ENCODE measurements around the gene CATSPER1. TPM values are rescaled to one million over a fixed set of nuclear protein-coding genes. Genes with fewer than 3 reads are reported as not detected.

Gene CATSPER1
- total and polyA plus RNA-seq, 12 donors, result 0.17 to 1.1 TPM; not detected in 10

DNA sequence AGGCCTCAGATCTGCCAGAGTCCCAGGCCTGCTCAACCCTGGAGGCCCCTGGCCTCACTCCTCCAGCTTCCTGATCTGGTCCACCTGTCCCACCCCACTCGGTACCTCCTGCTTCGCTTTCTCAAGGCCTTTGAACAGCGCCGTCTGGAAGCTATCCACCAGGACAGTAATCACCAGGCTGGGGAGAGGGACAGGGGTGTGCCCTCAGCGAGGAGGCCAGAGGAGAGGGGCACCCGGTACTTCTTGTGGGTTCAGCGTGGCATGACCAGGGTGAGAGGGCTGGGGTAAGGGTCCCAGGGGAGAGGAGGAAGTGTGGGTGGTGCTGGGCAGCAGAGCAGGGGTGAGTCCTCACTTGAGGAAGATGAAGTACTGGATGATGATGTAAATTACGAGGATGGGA, 6.1 kb downstream of the CATSPER1 start:
- DNase-seq (no peak), ATAC-seq (no peak)
- Histone ChIP-seq H3K27me3 (peaks cover 0 to 9% (median 7%) of the 10 kb centered on the region in 7 donors), H3K4me1 (peaks cover 5 to 26% (median 17%) of the 10 kb centered on the region in 9 donors), H3K36me3 (no peaks in the 10 kb centered on the region), H3K4me3 (peak overlapping the region in 1 of 10 donors; percentile 18), H3K27ac (no peak overlapping the region), H3K9me3 (no peaks in the 10 kb centered on the region)
- no peak for TF ChIP-seq CTCF (IDR thresholded peaks at IDR 0.05)
- intact Hi-C loops (cut with DNase I), result no loop called here
- WGBS, 2 donors, result 74 to 75% methylated on average over 8 of the region's 8 CpGs

- no peaks in the 10 kb centered on the region for H3K9me3 ChIP-seq
- intact Hi-C loops (cut with DNase I), result no loop called here
- ATAC-seq (no peak), DNase-seq (no peak)
- no peaks in the 10 kb centered on the region for H3K36me3 ChIP-seq
- no peak overlapping the region for H3K4me3 ChIP-seq
- no peak overlapping the region for H3K27ac ChIP-seq
- 76 to 90% methylated on average over 4 of the region's 4 CpGs for WGBS, 2 donors
- no peak for TF ChIP-seq CTCF (IDR thresholded peaks at IDR 0.05)
- H3K27me3 ChIP-seq, result peaks cover under 1 to 16% (median 13%) of the 10 kb centered on the region in 7 donors
- peaks cover 1 to 34% (median 15%) of the 10 kb centered on the region in 9 donors for H3K4me1 ChIP-seq
These were observed 9.0 kb downstream of the CATSPER1 start for GRCh38 chr11:66017321-66017720.

DNA sequence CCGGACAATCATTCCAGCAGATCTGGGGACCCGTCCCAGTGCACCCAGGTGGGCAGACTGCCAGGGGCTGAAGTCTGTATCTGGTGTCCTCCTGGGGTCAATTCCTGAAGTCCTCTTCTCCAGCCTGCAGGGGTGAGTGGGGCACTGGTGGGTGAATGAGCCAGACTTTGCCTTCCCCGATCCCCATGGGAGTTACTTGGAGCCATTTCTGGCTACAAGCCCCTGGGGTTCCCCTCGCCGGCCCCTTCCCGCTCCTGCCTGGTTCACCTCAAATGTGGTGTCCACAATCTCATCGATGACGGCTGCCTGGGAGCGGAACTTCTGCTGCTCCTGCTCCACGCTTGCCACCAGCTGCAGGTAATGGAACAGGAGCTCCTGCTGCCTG, 9.5 kb downstream of the CATSPER1 start:
- H3K4me1 ChIP-seq, result peaks cover 0 to 34% (median 15%) of the 10 kb centered on the region in 9 donors
- WGBS, 2 donors, result 85 to 87% methylated on average over 10 of the region's 10 CpGs
- H3K4me3 ChIP-seq, result no peak overlapping the region
- ATAC-seq (no peak), DNase-seq (no peak)
- TF ChIP-seq CTCF (IDR thresholded peaks at IDR 0.05), result no peak
- intact Hi-C loops (cut with DNase I), result no loop called here
- peaks cover 6 to 22% (median 18%) of the 10 kb centered on the region in 7 donors for H3K27me3 ChIP-seq
- no peaks in the 10 kb centered on the region for H3K36me3 ChIP-seq
- no peaks in the 10 kb centered on the region for H3K9me3 ChIP-seq
- no peak overlapping the region for H3K27ac ChIP-seq

DNA sequence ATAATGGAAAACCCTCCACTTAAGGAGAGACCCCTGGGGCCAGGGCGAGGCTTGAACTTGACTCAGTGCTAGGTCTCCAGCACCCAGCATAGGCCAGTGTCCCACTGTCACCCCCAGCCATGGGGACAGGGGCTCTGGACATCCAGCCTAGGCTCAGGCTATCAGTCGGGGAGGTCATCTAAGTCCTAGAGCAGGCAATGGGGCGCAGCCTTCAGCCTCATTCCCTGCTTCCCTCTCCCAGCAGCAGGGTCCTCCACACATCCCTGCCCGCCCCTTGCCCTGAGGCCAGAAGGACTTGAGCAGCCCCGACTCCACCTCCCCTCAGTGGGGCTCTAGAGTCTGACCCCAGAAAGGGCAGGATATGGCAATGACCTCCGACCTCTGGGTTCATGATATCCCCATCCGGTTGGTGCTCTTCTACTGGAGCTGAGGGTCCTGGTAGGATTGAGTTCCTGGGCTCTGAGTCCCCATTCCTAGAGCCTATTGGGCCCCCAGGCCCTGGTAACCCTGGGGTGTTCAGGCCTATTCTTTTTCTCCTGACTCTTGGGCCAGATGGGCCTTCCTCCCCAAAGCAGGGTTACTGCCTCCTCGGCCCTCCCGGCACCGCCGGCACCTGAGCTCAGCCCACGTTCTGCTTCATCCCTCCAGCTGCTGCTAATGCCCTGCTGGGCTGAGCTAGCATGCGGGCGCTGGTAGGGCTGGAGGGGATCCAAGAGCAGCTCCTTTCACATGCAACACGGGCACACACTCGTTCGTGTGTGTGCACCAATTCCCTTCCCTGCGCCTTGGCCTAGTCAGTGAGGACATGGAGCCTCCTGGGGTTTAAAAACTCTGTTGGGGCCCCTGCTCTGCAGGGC, 10.1 kb downstream of the CATSPER1 start:
- H3K36me3 ChIP-seq, result no peaks in the 10 kb centered on the region
- H3K4me3 ChIP-seq, result no peak overlapping the region
- peaks cover 0 to 32% (median 18%) of the 10 kb centered on the region in 9 donors for H3K4me1 ChIP-seq
- no peaks in the 10 kb centered on the region for H3K9me3 ChIP-seq
- ATAC-seq, result peak in 6 of 8 donors; percentile 7 to 36 (median 22)
- H3K27me3 ChIP-seq, result peaks cover 8 to 28% (median 23%) of the 10 kb centered on the region in 7 donors
- H3K27ac ChIP-seq, result peak overlapping the region in 7 of 10 donors; percentile 26 to 65 (median 51)
- intact Hi-C loops (cut with DNase I), result no loop called here
- no peak for DNase-seq
- 75 to 79% methylated on average over 18 of the region's 18 CpGs for WGBS, 2 donors
- no peak for TF ChIP-seq CTCF (IDR thresholded peaks at IDR 0.05)

Measured in heart right ventricle (tissue), 16 donors.